NK-92 (cell line): ENCODE results near the gene PRSS21.

ENCODE experiments used
- DNase-seq: peaks from one replicate; lab custom pipeline; 2025; ENCODE audit not compliant: unreplicated experiment; lab: John Stamatoyannopoulos, UW

Gene PRSS21

GRCh38 chr16:2842340-2843000, 25.4 kb downstream of the PRSS21 start:
- no peak for DNase-seq

GRCh38 chr16:2843526-2843925, 26.5 kb downstream of the PRSS21 start:
- DNase-seq = no peak

GRCh38 chr16:2845116-2845515, 28.1 kb downstream of the PRSS21 start:
- DNase-seq = no peak

GRCh38 chr16:2846511-2847310, 29.7 kb downstream of the PRSS21 start:
- DNase-seq = no peak

- DNase-seq = no peak
Observed at GRCh38 chr16:2848933-2849725, 32.1 kb downstream of the PRSS21 start.

- DNase-seq = no peak
Observed at GRCh38 chr16:2852003-2852730, 35.1 kb downstream of the PRSS21 start.

GRCh38 chr16:2852731-2853507, 35.9 kb downstream of the PRSS21 start:
- no peak for DNase-seq

- DNase-seq = no peak
Observed at GRCh38 chr16:2853531-2854073, 36.6 kb downstream of the PRSS21 start.

- no peak for DNase-seq
Observed at GRCh38 chr16:2854700-2855309, 37.8 kb downstream of the PRSS21 start.

GRCh38 chr16:2855536-2855935, 38.5 kb downstream of the PRSS21 start:
- no peak for DNase-seq

- DNase-seq = no peak
Observed at GRCh38 chr16:2856061-2856670, 39.1 kb downstream of the PRSS21 start.

- no peak for DNase-seq
Observed at GRCh38 chr16:2856686-2857450, 39.8 kb downstream of the PRSS21 start.

- DNase-seq = no peak
Observed at GRCh38 chr16:2857451-2858244, 40.6 kb downstream of the PRSS21 start, which contains the start of gene PRSS22. Gene PRSS22, minus strand, starts transcription at chr16:2858170. Its CDS starts 66 bp downstream, at chr16:2858104.

- no peak for DNase-seq
Observed at GRCh38 chr16:2858245-2859025, 41.4 kb downstream of the PRSS21 start.

GRCh38 chr16:2859686-2860265, 42.7 kb downstream of the PRSS21 start:
- no peak for DNase-seq

- no peak for DNase-seq
Observed at GRCh38 chr16:2860826-2861567, 44.0 kb downstream of the PRSS21 start.
